Neutrophil (primary cell): ENCODE results near the gene FGF14.

Experiments
- H3K27ac ChIP-seq: fragments of 200-600 bp; sonication (generic); 2 replicates; pipeline ENCODE4 v1.5.1; 2016; ENCODE audit warnings: mild to moderate bottlenecking, moderate library complexity
- H3K27me3 ChIP-seq: fragments of 200-600 bp; sonication (generic); 2 replicates; pipeline ENCODE4 v1.6.0; 2016; ENCODE audit warnings: mild to moderate bottlenecking
- H3K36me3 ChIP-seq: fragments of 200-600 bp; sonication (generic); 2 replicates; pipeline ENCODE4 v1.5.1; 2017
- H3K4me1 ChIP-seq, 2 experiments: fragments of 200-600 bp in 1 of 2; sonication (generic) in 1 of 2; 1 replicate in 1 of 2; 2 replicates in 1 of 2; pipeline versions ENCODE4 v1.5.1 to v1.6.1; 2013 to 2016; ENCODE audit warnings: low read depth in 1 of 2, low read length in 1 of 2, mild to moderate bottlenecking in 1 of 2, moderate library complexity in 1 of 2; ENCODE audit not compliant: control insufficient read depth in 1 of 2, insufficient read depth in 1 of 2
- H3K4me3 ChIP-seq, 2 experiments: fragments of 200-600 bp in 1 of 2; sonication (generic) in 1 of 2; 1 replicate in 1 of 2; 2 replicates in 1 of 2; pipeline ENCODE4 v1.5.1; 2013 to 2016; ENCODE audit warnings: low read depth in 1 of 2, low read length in 1 of 2, mild to moderate bottlenecking in 1 of 2, moderate library complexity in 1 of 2
- H3K9me3 ChIP-seq: fragments of 200-600 bp; sonication (generic); 2 replicates; pipeline ENCODE4 v1.5.1; 2016
- CTCF ChIP-seq: fragments of 200-600 bp; sonication (generic); IDR thresholded peaks from 2 replicates; pipeline ENCODE4 v1.5.1; 2016; ENCODE audit warnings: antibody characterized with exemption

Gene FGF14

DNA sequence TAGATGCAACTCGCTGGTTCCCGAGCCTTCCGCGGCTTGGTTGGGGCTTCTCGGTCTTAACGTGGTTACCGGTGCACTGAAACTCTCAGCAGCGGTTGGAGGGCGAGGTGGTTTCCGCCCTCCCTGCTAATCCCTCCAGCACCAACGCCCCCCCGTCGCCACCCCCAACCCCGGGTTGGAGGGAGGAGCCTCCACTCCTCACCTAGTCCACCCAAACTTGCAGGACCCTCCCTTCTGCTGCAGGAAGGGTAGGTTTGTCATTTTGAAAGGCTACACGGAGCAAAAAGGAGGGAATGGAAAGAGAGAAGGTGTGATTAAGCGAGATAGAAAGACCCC is 484.4 kb downstream of the FGF14 start:
- Histone ChIP-seq H3K27ac (no peak overlapping the region), H3K36me3 (no peaks in the 10 kb centered on the region), H3K9me3 (no peaks in the 10 kb centered on the region), H3K27me3 (peaks cover 96% of the 10 kb centered on the region), H3K4me1 (no peaks in the 10 kb centered on the region), H3K4me3 (no peak overlapping the region)
- TF ChIP-seq CTCF = no peak

DNA sequence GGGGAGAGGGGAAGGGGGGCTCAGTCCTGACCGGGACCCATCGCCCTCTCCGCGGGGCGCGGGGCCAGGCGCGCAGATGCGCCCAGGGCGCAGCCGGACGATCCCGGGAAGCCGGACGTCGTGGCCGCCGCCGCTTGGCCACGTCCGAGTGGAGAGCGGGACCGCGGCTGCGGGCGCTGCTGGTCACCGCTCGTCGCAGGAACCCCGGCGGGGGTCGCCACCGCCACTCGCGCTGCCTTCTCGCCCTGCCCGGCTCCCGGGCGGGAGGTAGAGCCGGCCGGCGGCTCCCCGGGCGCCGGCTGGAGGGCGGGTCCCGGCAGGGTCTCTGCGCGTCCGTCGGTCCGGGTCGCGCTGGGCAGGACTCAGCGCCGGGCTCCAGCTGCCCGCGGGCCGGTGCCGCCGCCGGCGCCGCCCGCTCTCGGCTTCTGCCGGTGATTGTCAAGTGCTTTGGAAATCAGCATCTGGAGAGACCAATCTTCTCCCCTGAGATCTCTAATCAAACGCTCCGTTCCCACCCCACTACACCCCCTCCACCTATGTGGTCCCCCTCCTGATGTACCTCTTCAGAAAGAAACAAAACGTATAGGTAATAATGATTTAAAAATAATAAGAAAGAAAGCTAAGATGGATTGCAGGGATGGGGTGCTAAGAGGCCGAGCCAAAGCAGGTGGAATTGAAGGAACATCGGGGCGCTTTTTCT is 484.9 kb downstream of the FGF14 start:
- no peak overlapping the region for H3K27ac ChIP-seq
- H3K9me3 ChIP-seq = no peaks in the 10 kb centered on the region
- no peaks in the 10 kb centered on the region for H3K4me1 ChIP-seq
- H3K36me3 ChIP-seq = no peaks in the 10 kb centered on the region
- TF ChIP-seq CTCF = no peak
- peaks cover 93% of the 10 kb centered on the region for H3K27me3 ChIP-seq
- H3K4me3 ChIP-seq = no peak overlapping the region

GRCh38 chr13:101916108-101916774 is 485.6 kb downstream of the FGF14 start:
- H3K4me3 ChIP-seq = no peak overlapping the region
- no peaks in the 10 kb centered on the region for H3K36me3 ChIP-seq
- H3K9me3 ChIP-seq = no peaks in the 10 kb centered on the region
- H3K27ac ChIP-seq = no peak overlapping the region
- H3K4me1 ChIP-seq = no peaks in the 10 kb centered on the region
- peaks cover 86% of the 10 kb centered on the region for H3K27me3 ChIP-seq
- no peak for TF ChIP-seq CTCF

GRCh38 chr13:101915755-101916107 is 486.1 kb downstream of the FGF14 start:
- Histone ChIP-seq H3K27me3 (peaks cover 81% of the 10 kb centered on the region), H3K9me3 (no peaks in the 10 kb centered on the region), H3K36me3 (no peaks in the 10 kb centered on the region), H3K27ac (no peak overlapping the region), H3K4me1 (no peaks in the 10 kb centered on the region), H3K4me3 (no peak overlapping the region)
- TF ChIP-seq CTCF = no peak

DNA sequence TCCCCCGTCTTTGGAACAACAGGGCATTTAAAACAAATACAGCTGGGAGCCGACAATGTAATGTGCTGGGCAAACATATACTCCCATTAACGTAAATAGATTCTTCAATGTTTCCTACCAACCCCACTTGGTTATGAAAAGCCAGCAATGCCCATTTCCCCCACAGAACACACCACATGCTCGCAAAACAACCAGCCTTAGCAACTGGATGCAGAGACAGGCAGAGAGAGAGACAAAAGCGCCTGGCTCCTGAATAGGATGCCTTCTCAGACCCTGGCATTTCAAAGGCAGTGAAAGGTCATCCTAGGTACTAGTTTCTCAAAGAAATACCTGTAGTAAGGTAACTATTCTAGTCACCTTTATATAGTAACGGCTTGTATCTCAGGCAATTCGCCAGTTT is 486.5 kb downstream of the FGF14 start:
- no peak for TF ChIP-seq CTCF
- peaks cover 77% of the 10 kb centered on the region for H3K27me3 ChIP-seq

More for the DNA sequence above, 486.5 kb downstream of the FGF14 start:
- no peaks in the 10 kb centered on the region for H3K9me3 ChIP-seq
- H3K4me3 ChIP-seq = no peak overlapping the region
- H3K4me1 ChIP-seq = no peaks in the 10 kb centered on the region
- H3K36me3 ChIP-seq = no peaks in the 10 kb centered on the region
- no peak overlapping the region for H3K27ac ChIP-seq
